GM18858 (cell line): ENCODE measurements around the gene ING1.

Source experiments
- ATAC-seq: cut with Tn5 transposase; IDR thresholded peaks from one replicate; pipeline ENCODE4 v1.9.1; 2021; ENCODE audit not compliant: unreplicated experiment

Gene ING1

DNA sequence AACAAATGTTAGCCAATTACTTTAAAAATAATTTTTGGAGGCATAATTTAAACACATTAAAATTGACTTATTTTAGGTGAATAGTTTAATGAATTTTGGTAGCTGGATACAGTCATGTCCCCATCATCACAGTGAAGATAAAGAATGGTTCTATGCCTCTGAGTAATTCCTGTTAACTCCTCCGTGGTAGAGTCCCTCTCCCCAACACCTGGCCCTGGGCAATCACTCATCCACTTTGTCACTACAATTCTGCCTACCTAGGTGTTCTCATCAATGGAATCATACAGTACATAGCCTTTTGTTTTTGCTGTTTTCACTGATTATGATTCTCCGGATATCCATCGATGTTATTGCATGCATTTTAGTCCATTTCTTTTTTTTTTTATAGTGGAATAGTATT is 55.6 kb downstream of the ING1 start:
- no peak for ATAC-seq

DNA sequence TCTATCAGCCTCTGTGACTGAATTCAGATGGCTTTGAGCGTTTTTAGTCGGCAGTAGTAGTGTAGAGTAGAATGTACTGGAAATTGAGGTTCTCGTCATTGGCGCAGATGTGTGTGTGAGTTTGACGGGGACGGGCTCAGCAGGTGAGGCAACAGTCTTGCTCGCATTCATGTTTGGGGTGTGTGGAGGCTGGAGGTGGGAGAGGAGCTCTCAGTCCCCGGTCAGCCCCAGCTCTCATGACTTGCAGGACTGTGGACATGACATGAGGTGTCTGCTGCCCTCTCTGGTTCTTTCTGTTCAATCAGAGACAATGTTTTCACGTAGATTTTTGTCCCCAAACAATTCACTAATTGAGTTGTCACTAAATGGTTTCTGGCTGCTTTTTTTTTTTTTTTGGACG is 57.2 kb downstream of the ING1 start:
- ATAC-seq: no peak

- no peak for ATAC-seq
These were observed 57.7 kb downstream of the ING1 start for GRCh38 chr13:110771194-110771593.

DNA sequence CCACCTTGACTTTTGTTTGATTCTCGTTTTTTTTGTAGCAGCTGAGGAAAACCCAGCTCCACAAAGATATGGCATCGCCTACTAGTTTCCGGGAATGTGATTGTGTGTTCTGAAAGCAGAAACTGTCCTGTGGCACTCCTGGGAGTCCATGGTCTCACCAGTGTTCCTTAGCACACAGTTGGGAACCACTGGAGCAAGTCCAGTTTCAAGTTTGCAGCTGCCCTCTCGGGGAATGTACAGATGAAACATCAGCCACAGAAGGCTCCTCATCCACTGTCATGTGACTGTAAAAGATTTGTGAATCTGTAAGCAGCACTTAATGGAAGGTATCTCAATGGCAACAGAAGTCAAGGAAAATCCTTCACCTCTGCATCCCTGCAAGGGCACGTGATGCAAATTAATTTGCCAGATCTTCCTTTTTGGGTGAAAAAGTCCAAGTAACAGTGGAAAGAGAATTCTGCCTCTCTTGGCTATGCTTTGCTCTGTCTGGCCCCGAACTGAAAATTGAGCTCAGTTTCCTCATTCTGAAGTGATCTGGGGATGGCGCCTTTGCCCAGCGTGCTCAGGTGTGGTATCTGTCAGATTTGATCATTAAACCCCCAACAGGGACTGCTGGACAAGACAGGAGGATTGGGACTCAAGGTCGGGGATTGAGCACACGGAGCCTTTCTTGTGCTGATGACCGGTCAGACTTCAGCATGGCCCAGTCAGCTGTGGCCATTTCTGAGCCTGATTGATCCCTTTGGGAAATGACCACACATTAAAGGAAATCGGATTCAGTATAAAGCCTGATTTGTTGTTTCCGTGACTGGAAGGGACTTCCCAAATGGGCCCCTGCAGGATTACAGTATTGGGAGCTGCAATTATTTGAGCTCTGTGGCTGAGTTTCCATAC is 58.8 kb downstream of the ING1 start:
- ATAC-seq: no peak
